Choroid plexus epithelial cell (primary cell): Measurements from ENCODE around the gene VTA1.

Experiments
- DNase-seq: peaks from one replicate; pipeline ENCODE4 v3.0.0-alpha.2; 2010; ENCODE audit warnings: low read depth
- H3K4me3 ChIP-seq: 2 replicates; pipeline ENCODE4 v1.5.1; 2011; ENCODE audit warnings: low read depth, mild to moderate bottlenecking, control low read depth, low read length, moderate library complexity
- TF ChIP-seq, protein P1 (sequence below): conservative IDR thresholded peaks from 2 replicates; pipeline ENCODE4 v1.5.1; 2011; ENCODE audit warnings: low read depth, mild to moderate bottlenecking, control low read depth, inconsistent platforms, low read length, moderate library complexity

VTA1 gene

DNA sequence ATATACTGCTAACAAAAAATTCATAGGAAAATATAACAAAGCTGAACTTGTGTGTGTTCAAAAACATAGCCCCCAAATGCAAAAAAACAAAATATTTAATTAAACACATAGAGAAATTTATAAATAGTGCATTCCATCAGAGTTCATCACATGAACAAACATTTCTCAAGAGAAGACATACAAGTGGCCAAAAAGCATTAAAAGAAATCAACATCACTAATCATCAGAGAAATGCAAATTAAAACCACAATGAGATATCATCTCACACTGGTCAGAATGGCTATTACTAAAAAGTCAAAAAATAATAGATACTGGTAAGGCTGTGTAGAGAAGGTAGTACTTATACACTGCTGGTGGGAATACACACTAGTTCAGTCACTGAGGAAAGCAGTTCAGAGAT is 115.2 kb downstream of the VTA1 start:
- TF ChIP-seq, protein P1, sequence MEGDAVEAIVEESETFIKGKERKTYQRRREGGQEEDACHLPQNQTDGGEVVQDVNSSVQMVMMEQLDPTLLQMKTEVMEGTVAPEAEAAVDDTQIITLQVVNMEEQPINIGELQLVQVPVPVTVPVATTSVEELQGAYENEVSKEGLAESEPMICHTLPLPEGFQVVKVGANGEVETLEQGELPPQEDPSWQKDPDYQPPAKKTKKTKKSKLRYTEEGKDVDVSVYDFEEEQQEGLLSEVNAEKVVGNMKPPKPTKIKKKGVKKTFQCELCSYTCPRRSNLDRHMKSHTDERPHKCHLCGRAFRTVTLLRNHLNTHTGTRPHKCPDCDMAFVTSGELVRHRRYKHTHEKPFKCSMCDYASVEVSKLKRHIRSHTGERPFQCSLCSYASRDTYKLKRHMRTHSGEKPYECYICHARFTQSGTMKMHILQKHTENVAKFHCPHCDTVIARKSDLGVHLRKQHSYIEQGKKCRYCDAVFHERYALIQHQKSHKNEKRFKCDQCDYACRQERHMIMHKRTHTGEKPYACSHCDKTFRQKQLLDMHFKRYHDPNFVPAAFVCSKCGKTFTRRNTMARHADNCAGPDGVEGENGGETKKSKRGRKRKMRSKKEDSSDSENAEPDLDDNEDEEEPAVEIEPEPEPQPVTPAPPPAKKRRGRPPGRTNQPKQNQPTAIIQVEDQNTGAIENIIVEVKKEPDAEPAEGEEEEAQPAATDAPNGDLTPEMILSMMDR = no peak
- DNase-seq = no peak
- H3K4me3 ChIP-seq = no peak overlapping the region

GRCh38 chr6:142265476-142265875 is 118.4 kb downstream of the VTA1 start:
- no peak for DNase-seq
- TF ChIP-seq, protein P1 = no peak

GRCh38 chr6:142266060-142266459 is 119.0 kb downstream of the VTA1 start:
- no peak overlapping the region for H3K4me3 ChIP-seq
- DNase-seq = no peak
- TF ChIP-seq, protein P1 = no peak

More at GRCh38 chr6:142265476-142265875, 118.4 kb downstream of the VTA1 start:
- H3K4me3 ChIP-seq = no peak overlapping the region

DNA sequence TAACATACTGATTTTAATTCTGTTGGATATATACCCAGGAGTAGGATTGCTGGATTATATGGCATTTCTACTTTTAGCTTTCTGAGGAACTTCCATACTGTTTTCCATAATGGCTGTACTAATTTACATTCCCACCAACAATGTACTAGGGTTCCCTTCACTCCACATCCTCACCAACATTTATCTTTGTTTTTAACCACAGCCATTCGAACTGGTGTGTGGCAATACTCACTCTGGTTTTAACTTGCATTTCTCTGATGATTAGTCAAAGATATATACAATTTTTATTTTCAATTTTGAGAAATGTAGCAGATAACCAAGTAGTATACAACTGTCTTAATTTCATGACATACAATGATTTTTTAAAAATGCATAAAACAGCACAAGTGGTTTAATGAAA is 124.4 kb downstream of the VTA1 start:
- H3K4me3 ChIP-seq = no peak overlapping the region
- peak; percentile 54 for DNase-seq
- TF ChIP-seq, protein P1 = no peak
